BE2C (cell line): Measurements from ENCODE around the gene TENT4A.
"Not testable (repeated sequence)": the region's sequence is repeated elsewhere in the genome, so short reads cannot be mapped to it uniquely, and the experiment has no call there.

ENCODE experiments used
- DNase-seq: peaks from one replicate; pipeline ENCODE4 v3.0.0-alpha.2; 2020
- H3K27me3 ChIP-seq: fragments of 250-450 bp; sonication (Bioruptor Pico); 2 replicates; pipeline ENCODE4 v1.5.1; 2020; ENCODE audit warnings: mild to moderate bottlenecking
- H3K36me3 ChIP-seq: fragments of 250-450 bp; sonication (Bioruptor Pico); 2 replicates; pipeline ENCODE4 v1.5.1; 2020; ENCODE audit warnings: mild to moderate bottlenecking
- H3K4me1 ChIP-seq: fragments of 250-450 bp; sonication (Bioruptor Pico); 2 replicates; pipeline ENCODE4 v1.5.1; 2020
- H3K4me3 ChIP-seq: 2 replicates; pipeline ENCODE4 v1.5.1; 2011; ENCODE audit warnings: low read depth, low read length
- H3K9me3 ChIP-seq: fragments of 250-450 bp; sonication (Bioruptor Pico); 2 replicates; pipeline ENCODE4 v1.5.1; 2020
- TF ChIP-seq, protein P1 (sequence below): IDR thresholded peaks from 2 replicates; pipeline ENCODE4 v1.5.1; 2012; ENCODE audit warnings: mild to moderate bottlenecking, low read depth, low read length

TENT4A gene

DNA sequence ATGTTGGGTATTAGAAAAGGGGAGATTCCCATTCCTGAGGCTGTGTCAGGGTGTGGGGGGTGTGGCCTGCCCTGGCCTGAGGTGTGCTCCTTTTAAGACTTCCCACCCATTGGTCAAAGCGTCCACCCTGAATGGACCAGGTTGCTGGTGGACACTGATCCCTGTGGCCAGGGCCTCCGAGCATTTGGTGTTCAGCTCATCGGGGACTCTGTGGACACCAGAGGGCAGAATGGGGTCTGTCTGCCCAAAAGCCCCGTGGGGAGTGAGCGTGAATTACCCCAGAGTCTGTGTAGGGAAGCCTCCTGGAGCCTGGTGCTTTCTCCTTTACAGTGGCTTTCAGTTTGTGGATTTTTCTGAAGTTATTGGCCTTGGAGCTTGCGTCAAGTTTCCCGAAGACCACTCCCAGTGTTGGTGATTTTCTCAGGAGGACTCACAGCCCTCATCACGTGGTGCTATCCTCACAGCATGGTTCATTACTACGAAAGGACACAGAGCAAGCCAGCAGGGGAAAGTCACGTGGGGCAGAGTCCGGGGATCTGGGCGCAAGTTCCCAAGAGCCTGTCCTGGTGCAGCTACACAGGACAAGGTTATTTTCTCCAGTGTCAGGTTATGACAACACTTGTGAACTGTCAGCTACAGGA, 55.5 kb downstream of the TENT4A start:
- no peaks in the 10 kb centered on the region for H3K9me3 ChIP-seq
- H3K36me3 ChIP-seq: no peaks in the 10 kb centered on the region
- H3K4me1 ChIP-seq: no peaks in the 10 kb centered on the region; the same call in 1 of the 2 replicates
- TF ChIP-seq, protein P1, sequence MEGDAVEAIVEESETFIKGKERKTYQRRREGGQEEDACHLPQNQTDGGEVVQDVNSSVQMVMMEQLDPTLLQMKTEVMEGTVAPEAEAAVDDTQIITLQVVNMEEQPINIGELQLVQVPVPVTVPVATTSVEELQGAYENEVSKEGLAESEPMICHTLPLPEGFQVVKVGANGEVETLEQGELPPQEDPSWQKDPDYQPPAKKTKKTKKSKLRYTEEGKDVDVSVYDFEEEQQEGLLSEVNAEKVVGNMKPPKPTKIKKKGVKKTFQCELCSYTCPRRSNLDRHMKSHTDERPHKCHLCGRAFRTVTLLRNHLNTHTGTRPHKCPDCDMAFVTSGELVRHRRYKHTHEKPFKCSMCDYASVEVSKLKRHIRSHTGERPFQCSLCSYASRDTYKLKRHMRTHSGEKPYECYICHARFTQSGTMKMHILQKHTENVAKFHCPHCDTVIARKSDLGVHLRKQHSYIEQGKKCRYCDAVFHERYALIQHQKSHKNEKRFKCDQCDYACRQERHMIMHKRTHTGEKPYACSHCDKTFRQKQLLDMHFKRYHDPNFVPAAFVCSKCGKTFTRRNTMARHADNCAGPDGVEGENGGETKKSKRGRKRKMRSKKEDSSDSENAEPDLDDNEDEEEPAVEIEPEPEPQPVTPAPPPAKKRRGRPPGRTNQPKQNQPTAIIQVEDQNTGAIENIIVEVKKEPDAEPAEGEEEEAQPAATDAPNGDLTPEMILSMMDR: peak; percentile 29
- DNase-seq: no peak
- H3K4me3 ChIP-seq: no peak overlapping the region
- no peaks in the 10 kb centered on the region for H3K27me3 ChIP-seq

DNA sequence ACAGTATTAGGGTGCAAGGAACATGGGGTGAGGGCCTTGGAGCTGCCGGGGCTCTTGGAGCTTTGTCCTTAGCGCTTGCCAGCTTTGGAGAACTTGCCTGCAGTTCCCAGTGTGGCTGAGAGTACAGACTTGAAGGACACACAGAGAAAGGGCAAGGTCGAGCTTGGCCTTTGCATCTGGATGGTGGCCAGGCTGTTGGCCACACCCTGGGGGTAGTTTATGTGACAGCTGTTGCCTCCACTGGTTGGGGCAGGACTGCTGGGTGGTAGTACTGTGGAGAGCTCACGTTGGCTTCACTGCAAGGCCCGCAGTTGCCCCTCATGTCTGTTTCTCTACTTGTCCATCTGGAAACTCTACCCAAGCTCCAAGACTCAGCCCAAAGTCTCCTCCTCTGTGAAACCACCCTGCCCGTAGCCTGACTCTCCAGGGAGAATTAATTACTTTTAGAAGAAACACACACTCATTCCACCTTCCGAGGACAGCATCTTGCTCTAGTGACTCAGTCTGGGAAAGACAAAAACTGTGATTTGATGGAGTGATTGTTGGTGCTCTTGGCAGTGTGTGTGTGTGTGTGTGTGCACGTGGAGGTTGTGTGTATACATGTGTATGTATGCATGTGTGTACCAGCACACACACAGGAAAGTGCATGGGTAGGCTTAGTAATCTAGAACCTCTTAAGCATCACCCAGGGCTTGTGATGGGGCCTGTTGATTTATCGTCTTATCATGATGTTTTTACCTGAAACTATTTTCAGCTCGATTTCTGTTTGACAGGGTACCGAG, 57.8 kb downstream of the TENT4A start:
- H3K27me3 ChIP-seq: no peaks in the 10 kb centered on the region
- TF ChIP-seq, protein P1: no peak
- H3K9me3 ChIP-seq: no peaks in the 10 kb centered on the region
- no peaks in the 10 kb centered on the region for H3K36me3 ChIP-seq
- no peak for DNase-seq
- no peaks in the 10 kb centered on the region; the same call in 1 of the 2 replicates for H3K4me1 ChIP-seq
- H3K4me3 ChIP-seq: no peak overlapping the region

DNA sequence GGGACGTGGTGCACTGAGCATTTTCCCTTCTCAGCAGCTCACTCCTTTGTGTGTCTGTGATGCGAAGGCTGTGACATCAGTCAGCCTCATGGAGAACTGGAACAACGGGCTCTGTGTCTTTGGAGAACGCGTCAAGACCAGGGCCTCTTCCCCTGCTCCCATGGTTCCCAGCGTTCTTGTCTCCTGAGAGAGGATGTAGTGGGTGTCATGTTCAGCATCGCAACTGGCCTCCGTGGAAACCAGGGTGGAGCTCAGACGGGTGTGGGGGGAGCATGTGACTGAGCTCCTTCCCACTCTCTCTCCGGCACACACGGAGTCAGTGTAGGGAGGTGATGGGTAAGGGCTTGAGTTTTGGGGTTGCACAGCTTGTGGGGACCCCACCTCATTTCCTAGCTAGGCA, 59.7 kb downstream of the TENT4A start:
- Histone ChIP-seq H3K4me1 (no peaks in the 10 kb centered on the region; the same call in none of the 2 replicates), H3K4me3 (peak overlapping the region; percentile 45), H3K36me3 (no peaks in the 10 kb centered on the region), H3K27me3 (no peaks in the 10 kb centered on the region), H3K9me3 (no peaks in the 10 kb centered on the region)
- DNase-seq: no peak
- TF ChIP-seq, protein P1: no peak

DNA sequence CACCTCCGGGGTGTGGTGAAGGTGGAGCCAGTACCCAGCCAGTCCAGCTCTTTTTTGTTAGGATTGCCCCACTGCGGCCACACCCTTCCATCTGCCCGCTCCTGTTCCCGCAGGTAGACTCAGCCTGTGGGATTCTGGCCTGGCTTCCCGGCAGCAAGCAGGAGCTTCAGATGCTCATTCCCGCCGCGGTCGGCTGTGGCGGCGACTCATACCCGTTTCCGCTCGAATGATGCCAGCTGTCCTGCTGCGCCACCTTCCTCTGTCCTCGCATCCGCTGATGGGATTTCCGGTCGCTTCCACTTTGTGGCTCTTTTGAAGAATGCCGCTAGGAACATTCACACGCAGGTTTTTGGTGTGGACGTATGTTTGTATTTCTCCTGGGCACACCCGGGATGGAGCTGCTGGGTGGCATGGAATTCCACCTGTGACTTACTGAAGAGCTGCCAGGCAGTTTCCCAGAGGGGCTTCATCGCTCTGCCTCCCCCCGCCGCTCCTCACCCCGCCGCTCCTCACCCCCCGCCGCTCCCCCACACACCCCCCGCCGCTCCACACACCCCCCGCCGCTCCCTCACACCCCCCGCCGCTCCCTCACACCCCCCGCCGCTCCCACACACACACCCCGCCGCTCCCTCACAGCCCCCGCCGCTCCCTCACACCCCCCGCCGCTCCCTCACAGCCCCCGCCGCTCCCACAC, 60.3 kb downstream of the TENT4A start:
- H3K27me3 ChIP-seq: no peaks in the 10 kb centered on the region
- H3K4me1 ChIP-seq: peaks cover 6% of the 10 kb centered on the region
- TF ChIP-seq, protein P1: no peak
- H3K4me3 ChIP-seq: peak overlapping the region; percentile 45
- DNase-seq: no peak
- no peaks in the 10 kb centered on the region for H3K36me3 ChIP-seq
- no peaks in the 10 kb centered on the region for H3K9me3 ChIP-seq

DNA sequence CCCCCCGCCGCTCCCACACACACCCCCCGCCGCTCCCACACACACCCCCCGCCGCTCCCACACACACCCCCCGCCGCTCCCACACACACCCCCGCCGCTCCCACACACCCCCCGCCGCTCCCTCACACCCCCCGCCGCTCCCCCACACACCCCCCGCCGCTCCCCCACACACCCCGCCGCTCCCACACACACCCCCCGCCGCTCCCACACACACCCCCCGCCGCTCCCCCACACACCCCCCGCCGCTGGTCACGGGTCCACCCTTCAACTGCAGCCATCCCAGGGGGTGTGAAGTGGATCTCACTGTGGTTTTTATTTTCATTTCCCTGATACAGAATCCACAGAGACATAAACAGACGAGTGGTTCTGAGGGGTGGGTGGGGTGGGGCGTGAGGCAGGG, 61.0 kb downstream of the TENT4A start:
- not testable (repeated sequence) for DNase-seq, H3K36me3 ChIP-seq, H3K4me3 ChIP-seq, H3K27me3 ChIP-seq, H3K4me1 ChIP-seq, H3K9me3 ChIP-seq

DNA sequence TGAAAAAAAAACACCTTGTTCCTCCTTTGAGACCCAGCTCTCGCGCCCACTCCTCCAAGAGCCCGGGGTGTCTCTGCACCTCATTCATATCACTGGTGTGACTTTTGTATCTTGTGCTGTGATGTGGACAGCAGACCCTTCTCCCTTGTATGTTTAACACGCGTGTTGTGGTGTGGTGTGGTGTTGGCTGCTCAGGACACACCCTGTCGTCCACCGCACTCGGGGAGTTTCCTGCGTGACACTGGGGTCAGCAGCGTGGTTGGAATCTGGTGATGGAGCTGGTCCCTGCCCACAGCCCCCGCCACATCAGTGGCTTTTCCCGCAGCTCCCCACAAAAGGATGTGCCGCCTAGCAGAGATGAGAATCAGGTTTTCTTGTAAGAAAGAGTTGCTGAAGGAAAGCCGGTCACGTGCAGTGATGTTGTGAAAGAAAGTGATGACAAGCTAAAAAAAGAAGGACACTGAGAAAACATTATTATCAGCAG, 61.5 kb downstream of the TENT4A start:
- TF ChIP-seq, protein P1: no peak
- Histone ChIP-seq H3K36me3 (no peaks in the 10 kb centered on the region), H3K27me3 (no peaks in the 10 kb centered on the region), H3K4me3 (no peak overlapping the region), H3K4me1 (peaks cover 13% of the 10 kb centered on the region), H3K9me3 (no peaks in the 10 kb centered on the region)
- DNase-seq: no peak
